Mesothelial cell of epicardium (in vitro differentiated cells): ENCODE data around the gene CUBN. TPM values are rescaled to one million over a fixed set of nuclear protein-coding genes. Genes with fewer than 3 reads are reported as not detected.

Source experiments
- DNase-seq, 2 experiments: peaks; one replicate each; pipeline ENCODE4 v3.0.0; 2021; ENCODE audit warnings: low spot score in 2 of 2; ENCODE audit not compliant: unreplicated experiment in 2 of 2
- H3K27ac Mint-ChIP-seq: 2 replicates; pipeline ENCODE4 v1.8.0; 2021; ENCODE audit warnings: mixed read lengths
- H3K27me3 Mint-ChIP-seq: 2 replicates; pipeline ENCODE4 v1.8.0; 2021; ENCODE audit warnings: low read depth, mixed read lengths
- H3K36me3 Mint-ChIP-seq: 2 replicates; pipeline ENCODE4 v1.8.0; 2021; ENCODE audit warnings: mixed read lengths
- H3K4me1 Mint-ChIP-seq: 2 replicates; pipeline ENCODE4 v1.8.0; 2021; ENCODE audit warnings: mixed read lengths
- H3K4me3 Mint-ChIP-seq: 2 replicates; pipeline ENCODE4 v1.8.0; 2021; ENCODE audit warnings: mild to moderate bottlenecking, moderate library complexity, mixed read lengths
- H3K9me3 Mint-ChIP-seq: 2 replicates; pipeline ENCODE4 v1.8.0; 2021; ENCODE audit warnings: mixed read lengths
- total RNA-seq: library from RNA; stranded (reverse); gene quantifications from 3 replicates; pipeline ENCODE4 v1.2.1, GENCODE V29; 2021
- TF ChIP-seq, protein P1 (sequence below): fragments of 200-600 bp; sonication (generic); IDR thresholded peaks from one replicate; pipeline ENCODE4 v1.5.0; 2021; ENCODE audit warnings: antibody characterized with exemption; ENCODE audit not compliant: unreplicated experiment

Gene CUBN
- total RNA-seq, 1 donor from 2014 or later, result 1.5 TPM

DNA sequence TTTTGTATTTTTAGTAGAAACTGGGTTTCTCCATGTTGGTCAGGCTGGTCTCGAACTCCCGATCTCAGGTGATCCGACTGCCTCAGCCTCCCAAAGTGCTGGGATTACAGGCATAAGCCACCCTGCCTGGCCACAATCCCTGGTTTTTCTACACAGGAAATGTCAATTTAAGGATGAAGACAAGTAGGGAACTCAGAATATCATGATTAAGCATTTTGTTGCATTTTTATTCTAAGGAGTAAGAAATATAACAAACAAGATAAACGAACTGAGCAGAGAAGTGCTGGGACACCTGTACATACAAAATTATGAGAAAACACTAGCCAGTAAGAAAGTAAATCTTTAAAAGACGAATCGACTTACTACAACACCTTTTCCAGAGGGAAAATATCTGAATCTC is 69.3 kb downstream of the CUBN start:
- Mint-ChIP-seq H3K27ac (peak overlapping the region; percentile 78), H3K36me3 (peaks cover 2% of the 10 kb centered on the region), H3K9me3 (no peaks in the 10 kb centered on the region)

DNA sequence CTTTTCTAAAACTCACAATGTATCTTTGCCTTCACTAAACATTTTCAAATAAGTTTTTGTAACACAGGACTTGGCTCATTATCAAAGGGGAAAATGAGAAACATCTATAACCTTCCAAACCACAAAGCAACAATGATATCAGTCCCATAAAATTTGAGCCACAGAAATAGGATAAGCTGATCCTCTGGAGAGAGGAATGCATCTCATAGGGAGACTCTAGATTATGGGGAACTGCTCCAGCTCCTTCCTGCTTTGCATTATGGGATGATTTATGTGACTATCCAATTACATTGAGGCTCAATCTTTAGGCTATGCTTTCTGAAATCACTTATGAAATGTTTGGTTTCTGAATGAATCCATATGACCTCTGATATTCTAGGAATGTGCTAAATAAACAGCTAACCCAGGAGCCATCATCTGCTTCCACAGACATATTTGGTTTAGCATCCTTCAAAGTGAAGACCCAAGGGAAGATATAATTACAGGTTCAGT is 70.4 kb downstream of the CUBN start:
- no peaks in the 10 kb centered on the region for H3K9me3 Mint-ChIP-seq
- peak overlapping the region; percentile 78 for H3K27ac Mint-ChIP-seq
- TF ChIP-seq, protein P1, sequence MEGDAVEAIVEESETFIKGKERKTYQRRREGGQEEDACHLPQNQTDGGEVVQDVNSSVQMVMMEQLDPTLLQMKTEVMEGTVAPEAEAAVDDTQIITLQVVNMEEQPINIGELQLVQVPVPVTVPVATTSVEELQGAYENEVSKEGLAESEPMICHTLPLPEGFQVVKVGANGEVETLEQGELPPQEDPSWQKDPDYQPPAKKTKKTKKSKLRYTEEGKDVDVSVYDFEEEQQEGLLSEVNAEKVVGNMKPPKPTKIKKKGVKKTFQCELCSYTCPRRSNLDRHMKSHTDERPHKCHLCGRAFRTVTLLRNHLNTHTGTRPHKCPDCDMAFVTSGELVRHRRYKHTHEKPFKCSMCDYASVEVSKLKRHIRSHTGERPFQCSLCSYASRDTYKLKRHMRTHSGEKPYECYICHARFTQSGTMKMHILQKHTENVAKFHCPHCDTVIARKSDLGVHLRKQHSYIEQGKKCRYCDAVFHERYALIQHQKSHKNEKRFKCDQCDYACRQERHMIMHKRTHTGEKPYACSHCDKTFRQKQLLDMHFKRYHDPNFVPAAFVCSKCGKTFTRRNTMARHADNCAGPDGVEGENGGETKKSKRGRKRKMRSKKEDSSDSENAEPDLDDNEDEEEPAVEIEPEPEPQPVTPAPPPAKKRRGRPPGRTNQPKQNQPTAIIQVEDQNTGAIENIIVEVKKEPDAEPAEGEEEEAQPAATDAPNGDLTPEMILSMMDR, result no peak
- H3K4me3 Mint-ChIP-seq, result no peak overlapping the region
- peaks cover 2% of the 10 kb centered on the region for H3K36me3 Mint-ChIP-seq
- no peak for DNase-seq
- peaks cover 60% of the 10 kb centered on the region for H3K4me1 Mint-ChIP-seq
- H3K27me3 Mint-ChIP-seq, result no peaks in the 10 kb centered on the region

More for the DNA sequence above, 69.3 kb downstream of the CUBN start:
- TF ChIP-seq, protein P1, result no peak
- DNase-seq, result no peak
- Mint-ChIP-seq H3K4me1 (peaks cover 62% of the 10 kb centered on the region), H3K4me3 (no peak overlapping the region), H3K27me3 (no peaks in the 10 kb centered on the region)

GRCh38 chr10:17058093-17058492 is 71.5 kb downstream of the CUBN start:
- Mint-ChIP-seq H3K27me3 (no peaks in the 10 kb centered on the region), H3K9me3 (peaks cover 5% of the 10 kb centered on the region), H3K4me1 (peaks cover 49% of the 10 kb centered on the region)

DNA sequence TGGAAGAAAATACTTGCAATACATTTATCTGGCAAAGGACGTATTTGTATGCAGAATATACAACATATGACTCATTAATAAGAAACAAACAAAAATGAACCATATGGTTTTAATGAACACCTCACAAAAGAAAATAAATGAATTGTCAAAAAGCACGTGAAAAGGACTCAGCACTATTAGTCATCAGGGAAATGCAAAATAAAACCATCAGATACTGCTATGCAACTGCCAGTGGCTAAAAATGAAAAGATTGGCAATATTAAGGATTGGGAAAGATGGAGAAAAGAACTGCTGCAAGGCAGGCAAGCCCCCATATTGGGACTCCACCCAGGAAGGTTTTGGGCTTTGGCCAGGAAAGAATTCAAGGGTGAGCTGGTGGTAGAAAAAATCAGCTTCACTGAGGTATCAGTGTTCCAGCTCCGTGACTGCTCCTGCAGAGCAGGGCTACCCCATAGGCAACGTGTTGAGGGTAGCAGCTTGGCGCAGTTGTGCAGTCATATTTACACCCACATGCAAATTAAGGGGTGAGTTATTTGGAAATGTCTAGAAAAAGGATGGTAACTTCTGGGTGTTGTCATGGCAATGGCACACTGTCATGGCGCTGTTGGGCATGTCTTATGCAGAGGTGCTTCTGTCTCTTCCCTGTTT is 72.7 kb downstream of the CUBN start:
- Mint-ChIP-seq H3K36me3 (peaks cover 9% of the 10 kb centered on the region), H3K4me3 (no peak overlapping the region), H3K4me1 (peaks cover 38% of the 10 kb centered on the region), H3K27me3 (no peaks in the 10 kb centered on the region), H3K27ac (peak overlapping the region; percentile 78), H3K9me3 (peaks cover 13% of the 10 kb centered on the region)
- TF ChIP-seq, protein P1, result no peak
- no peak for DNase-seq

More at GRCh38 chr10:17058093-17058492, 71.5 kb downstream of the CUBN start:
- no peak for DNase-seq
- Mint-ChIP-seq H3K4me3 (no peak overlapping the region), H3K36me3 (peaks cover 7% of the 10 kb centered on the region), H3K27ac (peak overlapping the region; percentile 43)
- TF ChIP-seq, protein P1, result no peak

- Mint-ChIP-seq H3K27ac (no peak overlapping the region), H3K4me3 (no peak overlapping the region), H3K36me3 (peaks cover 15% of the 10 kb centered on the region), H3K9me3 (peaks cover 21% of the 10 kb centered on the region), H3K4me1 (peaks cover 25% of the 10 kb centered on the region), H3K27me3 (no peaks in the 10 kb centered on the region)
- TF ChIP-seq, protein P1, result no peak
- DNase-seq, result no peak
Measured at GRCh38 chr10:17053513-17053912, 76.1 kb downstream of the CUBN start.
